Endodermal cell (in vitro differentiated cells): ENCODE results near the gene MTHFS. TPM values are rescaled to one million over a fixed set of nuclear protein-coding genes. Genes with fewer than 3 reads are reported as not detected.
"Not testable (repeated sequence)": the region's sequence is repeated elsewhere in the genome, so short reads cannot be mapped to it uniquely, and the experiment has no call there.

Experiments used
- DNase-seq: peaks from one replicate; pipeline ENCODE4 v3.0.0-alpha.2; 2017
- H3K27ac ChIP-seq: 2 replicates; pipeline ENCODE4 v1.5.1; 2013; ENCODE audit warnings: mild to moderate bottlenecking, low read depth, low read length, moderate library complexity
- H3K27me3 ChIP-seq: 2 replicates; pipeline ENCODE4 v1.6.1; 2013; ENCODE audit warnings: mild to moderate bottlenecking, low read length, moderate library complexity; ENCODE audit not compliant: insufficient read depth, control insufficient read depth, poor library complexity, severe bottlenecking
- H3K36me3 ChIP-seq: 2 replicates; pipeline ENCODE4 v1.7.0; 2013; ENCODE audit warnings: mild to moderate bottlenecking, low read length, moderate library complexity; ENCODE audit not compliant: control insufficient read depth, insufficient read depth
- H3K4me1 ChIP-seq: one replicate; pipeline ENCODE4 v1.7.0; 2013; ENCODE audit warnings: low read length; ENCODE audit not compliant: control insufficient read depth, insufficient read depth
- H3K4me3 ChIP-seq: 2 replicates; pipeline ENCODE4 v1.5.1; 2013; ENCODE audit warnings: mild to moderate bottlenecking, low read length, moderate library complexity
- H3K9ac ChIP-seq: 2 replicates; pipeline ENCODE4 v1.6.1; 2013; ENCODE audit warnings: mild to moderate bottlenecking, low read length, moderate library complexity; ENCODE audit not compliant: poor library complexity, severe bottlenecking; ENCODE audit errors: extremely low read depth
- H3K9me3 ChIP-seq: 2 replicates; pipeline ENCODE4 v1.6.1; 2013; ENCODE audit warnings: mild to moderate bottlenecking, low read length, moderate library complexity; ENCODE audit not compliant: control insufficient read depth
- H3K27ac Mint-ChIP-seq: 2 replicates; pipeline ENCODE4 v1.8.0; 2020; ENCODE audit warnings: mixed read lengths
- H3K27me3 Mint-ChIP-seq: 2 replicates; pipeline ENCODE4 v1.8.0; 2021; ENCODE audit warnings: mild to moderate bottlenecking, mixed read lengths; ENCODE audit not compliant: insufficient read depth
- H3K36me3 Mint-ChIP-seq: 2 replicates; pipeline ENCODE4 v1.8.0; 2020; ENCODE audit warnings: low read depth, mixed read lengths
- H3K4me1 Mint-ChIP-seq: 2 replicates; pipeline ENCODE4 v1.8.0; 2020; ENCODE audit warnings: mixed read lengths
- H3K4me3 Mint-ChIP-seq: 2 replicates; pipeline ENCODE4 v1.8.0; 2020; ENCODE audit warnings: mild to moderate bottlenecking, moderate library complexity, mixed read lengths
- H3K9me3 Mint-ChIP-seq: 2 replicates; pipeline ENCODE4 v1.8.0; 2020; ENCODE audit warnings: mild to moderate bottlenecking, mixed read lengths
- CTCF ChIP-seq: fragments of 200-600 bp; sonication (generic); conservative IDR thresholded peaks from 2 replicates; pipeline ENCODE4 v1.5.0; 2021; ENCODE audit warnings: antibody characterized with exemption, mild to moderate bottlenecking
- WGBS, 2 experiments: methylation state at CpG; one replicate each; pipeline versions ENCODE4 v1.1.5 to v1.1.7; 2013; ENCODE audit warnings: missing lambda C conversion rate in 2 of 2, mixed read lengths in 1 of 2; ENCODE audit not compliant: insufficient coverage in 1 of 2, insufficient read length in 1 of 2; 5-methylcytosine and 5-hydroxymethylcytosine counted together
- total RNA-seq, 2 donors: library from RNA; stranded (reverse); fragmentation: NEBNext Ultra II Directional in 1 of 2; extraction: Animal tissue kit (Norgen Biotek cat#: 25700) in 1 of 2; gene quantifications; 2 replicates in 1 of 2; 3 replicates in 1 of 2; pipeline ENCODE4 v1.2.1, GENCODE V29; 2021

The MTHFS gene
- total RNA-seq, 2 donors from 2014 or later: 28.2 to 33.6 TPM

GRCh38 chr15:79901958-79902357 is 5.1 kb upstream of the MTHFS start:
- Histone ChIP-seq H3K4me1 (no peaks in the 10 kb centered on the region), H3K9me3 (peaks cover 12% of the 10 kb centered on the region), H3K4me3 (no peak overlapping the region), H3K27ac (no peak overlapping the region), H3K36me3 (peaks cover 18% of the 10 kb centered on the region), H3K9ac (no peak overlapping the region), H3K27me3 (no peaks in the 10 kb centered on the region)
- Mint-ChIP-seq H3K36me3 (peaks cover 26% of the 10 kb centered on the region), H3K4me3 (no peak overlapping the region), H3K27me3 (no peaks in the 10 kb centered on the region), H3K9me3 (peaks cover 3% of the 10 kb centered on the region), H3K27ac (no peak overlapping the region), H3K4me1 (peaks cover 13% of the 10 kb centered on the region)
- 88% methylated on average over 1 of the region's 1 CpG; no CpG with 5 or more reads in 1 of the 2 experiments for WGBS, 2 experiments
- no peak for TF ChIP-seq CTCF
- DNase-seq: no peak

- WGBS, 2 experiments: 83 to 94% methylated on average over 1 to 2 of the region's 4 CpGs
- H3K9ac ChIP-seq, H3K27me3 ChIP-seq, H3K9me3 ChIP-seq, H3K27ac Mint-ChIP-seq, H3K27me3 Mint-ChIP-seq, DNase-seq, H3K27ac ChIP-seq, H3K9me3 Mint-ChIP-seq, H3K4me3 Mint-ChIP-seq, H3K4me1 ChIP-seq, H3K4me3 ChIP-seq: not testable (repeated sequence)
- TF ChIP-seq CTCF: peak; percentile 13
- Mint-ChIP-seq H3K4me1 (peaks cover 19% of the 10 kb centered on the region), H3K36me3 (peaks cover 18% of the 10 kb centered on the region)
- peaks cover 12% of the 10 kb centered on the region for H3K36me3 ChIP-seq
These were observed 4.1 kb upstream of the MTHFS start for GRCh38 chr15:79900818-79901378.

- Mint-ChIP-seq H3K9me3 (no peaks in the 10 kb centered on the region), H3K27me3 (no peaks in the 10 kb centered on the region), H3K36me3 (peaks cover 9% of the 10 kb centered on the region), H3K4me1 (peaks cover 26% of the 10 kb centered on the region), H3K27ac (no peak overlapping the region), H3K4me3 (no peak overlapping the region)
- no peak for DNase-seq
- Histone ChIP-seq H3K4me1 (no peaks in the 10 kb centered on the region), H3K4me3 (no peak overlapping the region), H3K27ac (no peak overlapping the region), H3K36me3 (peaks cover 4% of the 10 kb centered on the region), H3K9me3 (no peaks in the 10 kb centered on the region), H3K27me3 (no peaks in the 10 kb centered on the region), H3K9ac (no peak overlapping the region)
- 96% methylated on average over 7 to 9 of the region's 9 CpGs for WGBS, 2 experiments
- TF ChIP-seq CTCF: no peak
These were observed 3.3 kb upstream of the MTHFS start for GRCh38 chr15:79900087-79900486.

- H3K36me3 ChIP-seq, H3K9me3 Mint-ChIP-seq, H3K9ac ChIP-seq, H3K4me3 ChIP-seq, DNase-seq, H3K27ac ChIP-seq, H3K4me3 Mint-ChIP-seq, H3K9me3 ChIP-seq, H3K27ac Mint-ChIP-seq, H3K27me3 Mint-ChIP-seq, H3K4me1 ChIP-seq, H3K27me3 ChIP-seq: not testable (repeated sequence)
- Mint-ChIP-seq H3K4me1 (peaks cover 30% of the 10 kb centered on the region), H3K36me3 (peaks cover 15% of the 10 kb centered on the region)
- 95 to 100% methylated on average over 3 of the region's 3 CpGs for WGBS, 2 experiments
These were observed 2.0 kb upstream of the MTHFS start for GRCh38 chr15:79898786-79899185.
